Smooth muscle cell (in vitro differentiated cells): ENCODE results near the gene ADORA1. TPM values are rescaled to one million over a fixed set of nuclear protein-coding genes. Genes with fewer than 3 reads are reported as not detected.
A peak's percentile ranks its signal among the peaks of the same experiment; 100 is the strongest.

Source experiments
- DNase-seq: peaks from one replicate; lab custom pipeline; 2025; ENCODE audit not compliant: unreplicated experiment; lab: John Stamatoyannopoulos, UW
- H2AFZ ChIP-seq: fragments of 200-600 bp; sonication (generic); 2 replicates; pipeline ENCODE4 v1.6.0; 2016; ENCODE audit warnings: antibody characterized with exemption, low read depth, mild to moderate bottlenecking
- H3F3A ChIP-seq: fragments of 200-600 bp; sonication (generic); 2 replicates; pipeline ENCODE4 v1.6.0; 2017; ENCODE audit warnings: antibody characterized with exemption, low read depth
- H3K27ac ChIP-seq: fragments of 200-600 bp; sonication (generic); 2 replicates; pipeline ENCODE4 v1.5.1; 2016; ENCODE audit warnings: low read depth, mild to moderate bottlenecking
- H3K27me3 ChIP-seq: fragments of 200-600 bp; sonication (generic); 2 replicates; pipeline ENCODE4 v1.6.1; 2016; ENCODE audit warnings: low read depth, mild to moderate bottlenecking
- H3K36me3 ChIP-seq: fragments of 200-600 bp; sonication (generic); 2 replicates; pipeline ENCODE4 v1.5.1; 2016; ENCODE audit warnings: low read depth
- H3K4me1 ChIP-seq: fragments of 200-600 bp; sonication (generic); 2 replicates; pipeline ENCODE4 v1.5.1; 2016; ENCODE audit warnings: low read depth
- H3K4me2 ChIP-seq: fragments of 200-600 bp; sonication (generic); 2 replicates; pipeline ENCODE4 v1.6.0; 2016; ENCODE audit warnings: mild to moderate bottlenecking
- H3K4me3 ChIP-seq: fragments of 200-600 bp; sonication (generic); 2 replicates; pipeline ENCODE4 v1.5.1; 2016; ENCODE audit warnings: mild to moderate bottlenecking
- H3K79me2 ChIP-seq: fragments of 200-600 bp; sonication (generic); 2 replicates; pipeline ENCODE4 v1.6.0; 2016; ENCODE audit warnings: low read depth, mild to moderate bottlenecking
- H3K9ac ChIP-seq: fragments of 200-600 bp; sonication (generic); 2 replicates; pipeline ENCODE4 v1.6.0; 2016; ENCODE audit warnings: low read depth
- H3K9me3 ChIP-seq: fragments of 200-600 bp; sonication (generic); replicated peaks from 2 replicates; pipeline ENCODE4 v1.5.1; 2016; ENCODE audit warnings: low read depth
- H4K20me1 ChIP-seq: fragments of 200-600 bp; sonication (generic); 2 replicates; pipeline ENCODE4 v1.6.0; 2016; ENCODE audit warnings: low read depth
- CTCF ChIP-seq: fragments of 200-600 bp; sonication (generic); IDR thresholded peaks from 2 replicates; pipeline ENCODE4 v1.5.1; 2017; ENCODE audit warnings: borderline replicate concordance, mild to moderate bottlenecking, antibody characterized with exemption; ENCODE audit not compliant: insufficient read depth, poor library complexity, severe bottlenecking
- WGBS: methylation state at CpG from one replicate; pipeline ENCODE4 v1.1.7; 2016; ENCODE audit warnings: low lambda C conversion rate; 5-methylcytosine and 5-hydroxymethylcytosine counted together
- polyA plus RNA-seq: library from polyadenylated mRNA; unstranded; fragments of >200 nt; fragmentation: Nextera tagmentation; extraction: Ambion mirVana; gene quantifications from 2 replicates; pipeline ENCODE4 v1.2.1, GENCODE V29; 2016
- total RNA-seq: library from RNA; depleted of rRNA; stranded (reverse); fragments of >200 nt; gene quantifications from 2 replicates; pipeline ENCODE4 v1.2.3, GENCODE V29; 2014

ADORA1 gene
- total and polyA plus RNA-seq, 2 experiments from 2014 or later = 16.0 to 18.0 TPM

- Histone ChIP-seq H3K4me2 (no peak overlapping the region), H3K36me3 (no peaks in the 10 kb centered on the region), H3K27me3 (no peaks in the 10 kb centered on the region), H3K79me2 (no peaks in the 10 kb centered on the region), H3F3A (peaks cover 15% of the 10 kb centered on the region), H3K4me3 (no peak overlapping the region), H2AFZ (no peak overlapping the region), H3K27ac (peak overlapping the region; percentile 56), H3K9ac (no peak overlapping the region), H4K20me1 (no peaks in the 10 kb centered on the region), H3K9me3 (no peaks in the 10 kb centered on the region), H3K4me1 (peaks cover 28% of the 10 kb centered on the region)
- WGBS = 71% methylated on average over 4 of the region's 4 CpGs
- no peak for TF ChIP-seq CTCF
- no peak for DNase-seq
Measured at GRCh38 chr1:203188686-203189232, 61.2 kb downstream of the ADORA1 start.

GRCh38 chr1:203189951-203190352, 62.4 kb downstream of the ADORA1 start:
- peak overlapping the region; percentile 1 for H3K27ac ChIP-seq
- H2AFZ ChIP-seq = peak overlapping the region; percentile 22
- no peak for DNase-seq
- peaks cover 15% of the 10 kb centered on the region for H3F3A ChIP-seq
- no peak overlapping the region for H3K9ac ChIP-seq
- H3K36me3 ChIP-seq = no peaks in the 10 kb centered on the region
- WGBS = 50% methylated on average over 7 of the region's 7 CpGs
- no peaks in the 10 kb centered on the region for H3K9me3 ChIP-seq
- H3K27me3 ChIP-seq = no peaks in the 10 kb centered on the region
- H4K20me1 ChIP-seq = no peaks in the 10 kb centered on the region
- H3K4me1 ChIP-seq = peaks cover 28% of the 10 kb centered on the region
- peak overlapping the region; percentile 10 for H3K4me2 ChIP-seq
- H3K79me2 ChIP-seq = no peaks in the 10 kb centered on the region
- no peak overlapping the region for H3K4me3 ChIP-seq
- no peak for TF ChIP-seq CTCF

GRCh38 chr1:203190949-203191348, 63.4 kb downstream of the ADORA1 start:
- Histone ChIP-seq H4K20me1 (no peaks in the 10 kb centered on the region), H3K9ac (no peak overlapping the region), H2AFZ (no peak overlapping the region), H3K27ac (no peak overlapping the region), H3K4me2 (no peak overlapping the region), H3K36me3 (no peaks in the 10 kb centered on the region), H3K79me2 (no peaks in the 10 kb centered on the region), H3F3A (peaks cover 15% of the 10 kb centered on the region), H3K9me3 (no peaks in the 10 kb centered on the region), H3K4me3 (no peak overlapping the region), H3K4me1 (peaks cover 23% of the 10 kb centered on the region), H3K27me3 (no peaks in the 10 kb centered on the region)
- WGBS = 98% methylated on average over 2 of the region's 2 CpGs
- no peak for DNase-seq
- no peak for TF ChIP-seq CTCF

GRCh38 chr1:203196371-203196770, 68.8 kb downstream of the ADORA1 start:
- H3K4me3 ChIP-seq = no peak overlapping the region
- H3K79me2 ChIP-seq = no peaks in the 10 kb centered on the region
- DNase-seq = no peak
- WGBS = 90% methylated on average over 3 of the region's 3 CpGs
- no peaks in the 10 kb centered on the region for H4K20me1 ChIP-seq
- H3K4me1 ChIP-seq = peaks cover 16% of the 10 kb centered on the region
- TF ChIP-seq CTCF = no peak
- no peak overlapping the region for H3K4me2 ChIP-seq
- H3F3A ChIP-seq = peaks cover 20% of the 10 kb centered on the region
- no peaks in the 10 kb centered on the region for H3K36me3 ChIP-seq
- H3K9ac ChIP-seq = no peak overlapping the region
- peak overlapping the region; percentile 34 for H3K27ac ChIP-seq
- no peak overlapping the region for H2AFZ ChIP-seq
- H3K9me3 ChIP-seq = no peaks in the 10 kb centered on the region
- H3K27me3 ChIP-seq = no peaks in the 10 kb centered on the region
